LHCN-M2 (cell line): ENCODE measurements around the gene FGL2. TPM values are rescaled to one million over a fixed set of nuclear protein-coding genes. Genes with fewer than 3 reads are reported as not detected.
"Not testable (repeated sequence)": the region's sequence is repeated elsewhere in the genome, so short reads cannot be mapped to it uniquely, and the experiment has no call there.

Experiments
- DNase-seq: peaks from one replicate; pipeline ENCODE4 v3.0.0-alpha.2; 2012; ENCODE audit warnings: low read depth
- total RNA-seq: library from RNA; depleted of rRNA; stranded (reverse); fragments of >200 nt; gene quantifications from 2 replicates; pipeline ENCODE4 v1.2.3, GENCODE V29; 2014

The FGL2 gene
- total RNA-seq, 1 experiment from 2014 or later = 8.1 TPM

DNA sequence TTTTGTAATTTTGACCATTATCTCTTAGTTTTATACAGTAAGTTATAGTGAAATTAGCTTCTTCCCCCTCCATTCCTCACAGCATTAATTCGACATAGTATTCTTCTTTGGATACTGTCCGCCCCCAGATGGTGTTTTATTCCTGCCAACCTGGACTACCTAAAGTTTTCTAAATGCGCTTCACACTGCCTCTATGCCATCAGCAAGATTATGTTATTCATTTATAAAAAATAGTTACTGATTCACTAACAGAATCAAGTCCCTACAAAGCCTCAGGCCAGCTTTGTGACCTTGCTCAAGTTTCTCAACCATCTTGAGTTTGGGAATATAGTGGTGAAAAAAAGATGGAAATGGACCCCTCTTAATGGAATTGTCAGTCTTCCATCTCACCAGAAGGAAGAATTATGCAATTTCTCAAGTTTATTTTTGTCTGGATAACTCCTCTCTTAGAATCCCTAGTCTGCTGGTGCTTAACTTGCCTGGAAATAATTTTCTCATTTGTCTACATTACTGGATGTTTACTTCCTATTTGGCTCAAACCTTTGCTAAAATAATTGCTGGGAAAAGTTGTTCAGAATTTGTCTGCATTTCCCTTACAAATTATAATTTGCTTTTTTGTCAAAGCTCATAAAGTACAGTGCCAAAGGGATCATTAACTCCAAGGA, 16.7 kb upstream of the FGL2 start:
- no peak for DNase-seq

DNA sequence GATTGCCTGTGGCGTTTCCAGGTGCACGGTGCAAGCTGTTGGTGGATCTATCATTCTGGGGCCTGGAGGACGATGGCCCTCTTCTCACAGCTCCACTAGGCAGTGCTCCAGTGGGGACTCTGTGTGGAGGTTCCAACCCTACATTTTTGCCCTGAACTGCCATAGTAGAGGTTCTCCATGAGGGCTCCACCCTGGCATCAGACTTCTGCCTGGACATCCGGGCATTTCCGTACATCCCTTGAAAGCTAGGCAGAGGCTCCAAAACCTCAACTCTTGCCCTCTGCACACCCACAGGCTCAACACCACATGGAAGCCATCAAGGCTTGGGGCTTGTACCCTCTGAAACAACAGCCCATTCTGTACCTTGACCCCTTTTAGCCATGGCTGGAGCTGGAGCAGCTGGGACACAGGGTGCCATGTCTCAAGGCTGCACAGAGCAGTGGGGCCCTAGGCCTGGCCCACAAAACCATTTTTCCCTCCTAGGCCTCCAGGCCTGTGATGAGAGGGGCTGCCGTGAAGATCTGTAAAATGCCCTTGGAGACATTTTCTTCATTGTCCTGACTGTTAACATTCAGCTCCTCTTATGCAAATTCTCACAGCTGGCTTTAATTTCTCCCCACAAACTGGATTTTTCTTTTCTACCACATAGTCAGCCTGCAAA, 10.0 kb upstream of the FGL2 start:
- no peak for DNase-seq

DNA sequence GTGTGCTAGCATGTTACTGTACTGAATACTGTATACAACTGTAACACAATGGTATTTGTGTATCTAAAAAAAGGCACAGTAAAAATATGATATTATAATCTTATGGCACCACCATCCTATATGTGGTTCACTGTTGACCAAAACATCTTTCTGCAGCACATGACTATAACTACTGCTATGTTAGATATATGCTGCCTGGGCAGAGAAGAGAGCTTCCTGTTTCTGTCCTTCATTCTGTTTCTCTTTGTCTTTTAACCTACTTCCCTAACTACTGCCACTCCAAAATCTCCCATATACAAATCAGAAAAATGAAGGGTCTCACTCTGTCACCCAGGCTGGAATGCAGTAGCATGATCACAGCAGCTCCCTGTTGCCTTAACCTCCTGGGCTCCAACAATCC, 8.8 kb upstream of the FGL2 start:
- no peak for DNase-seq

DNA sequence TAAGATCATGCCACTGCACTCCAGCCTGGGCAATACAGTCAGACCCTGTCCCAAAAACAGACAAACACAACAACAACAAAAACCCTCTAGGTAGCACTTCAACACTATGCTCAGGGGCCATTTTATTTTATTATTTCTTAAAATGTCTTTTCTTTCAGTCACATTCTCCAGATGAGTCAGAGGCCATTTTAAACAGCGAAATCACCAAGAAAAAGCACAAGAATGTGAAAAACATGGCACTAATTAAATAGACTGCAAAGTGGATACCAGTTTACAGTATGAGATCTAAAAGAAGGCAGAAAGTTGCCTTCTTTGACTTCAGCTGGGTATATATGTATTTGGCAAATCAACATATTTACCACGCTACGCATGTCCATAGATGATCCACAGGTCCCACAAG, 6.1 kb upstream of the FGL2 start:
- no peak for DNase-seq

DNA sequence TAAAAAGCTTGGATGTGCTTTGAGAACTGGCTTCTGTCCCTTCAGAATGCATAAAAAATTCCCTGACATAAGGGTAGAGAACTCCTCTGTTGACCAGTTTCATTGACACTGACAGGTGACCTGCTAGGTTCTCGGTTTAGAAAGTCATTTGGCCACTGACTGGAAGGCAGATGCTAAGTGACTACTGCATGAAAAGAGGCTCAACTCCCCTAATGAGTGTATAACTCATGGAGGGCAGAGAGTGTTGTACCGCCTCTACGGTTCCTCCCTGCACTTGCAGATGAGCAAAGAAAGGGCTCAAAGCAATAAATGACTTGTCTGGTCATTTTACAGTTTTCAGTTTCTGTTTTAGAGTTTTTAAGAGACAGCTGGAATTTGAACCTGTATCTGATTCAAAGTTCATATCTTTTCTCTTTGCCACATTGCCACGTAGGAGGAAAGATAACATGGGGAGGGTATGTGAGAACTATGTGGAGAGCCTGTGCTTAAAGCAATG, 2.9 kb upstream of the FGL2 start:
- peak; percentile 70 for DNase-seq

DNA sequence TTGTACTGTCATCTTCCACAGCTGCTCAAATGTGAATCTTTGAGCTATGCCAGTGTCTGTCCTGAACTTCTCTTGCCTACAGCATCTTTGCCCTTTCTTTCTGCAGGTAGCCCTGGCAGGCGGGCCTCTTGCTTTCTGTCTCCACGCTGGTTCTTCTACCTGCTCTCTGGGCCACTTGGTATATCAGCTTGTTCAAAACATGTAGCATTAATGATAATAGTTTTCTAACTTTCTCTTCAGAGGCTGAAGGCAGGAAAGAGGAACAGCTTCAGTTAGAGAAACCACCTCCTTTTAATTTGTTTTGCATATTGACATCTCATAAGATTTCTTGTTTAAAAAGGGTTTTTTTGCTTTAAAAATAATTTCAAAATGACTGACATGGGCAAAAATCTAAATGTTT, 923 bp upstream of the FGL2 start:
- DNase-seq = no peak

DNA sequence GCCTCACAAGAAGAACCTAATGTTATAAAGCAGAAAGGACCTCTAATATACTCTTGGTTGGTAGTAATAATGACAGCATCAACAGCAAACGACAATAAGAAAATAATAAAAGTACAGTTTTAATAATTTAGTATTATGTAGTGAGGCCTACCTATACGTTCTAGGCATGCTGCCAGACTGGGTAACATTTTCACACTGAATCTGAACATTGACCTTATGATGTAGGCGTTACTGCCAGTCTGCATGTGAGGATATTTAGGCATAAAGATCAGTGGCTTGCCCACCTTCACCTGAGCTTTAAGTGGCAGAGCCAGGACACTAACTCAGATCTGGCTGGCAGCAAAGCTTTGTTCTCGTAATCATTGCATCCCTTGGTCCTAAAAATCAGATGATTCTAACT, 2.5 kb downstream of the FGL2 start:
- DNase-seq = no peak

DNA sequence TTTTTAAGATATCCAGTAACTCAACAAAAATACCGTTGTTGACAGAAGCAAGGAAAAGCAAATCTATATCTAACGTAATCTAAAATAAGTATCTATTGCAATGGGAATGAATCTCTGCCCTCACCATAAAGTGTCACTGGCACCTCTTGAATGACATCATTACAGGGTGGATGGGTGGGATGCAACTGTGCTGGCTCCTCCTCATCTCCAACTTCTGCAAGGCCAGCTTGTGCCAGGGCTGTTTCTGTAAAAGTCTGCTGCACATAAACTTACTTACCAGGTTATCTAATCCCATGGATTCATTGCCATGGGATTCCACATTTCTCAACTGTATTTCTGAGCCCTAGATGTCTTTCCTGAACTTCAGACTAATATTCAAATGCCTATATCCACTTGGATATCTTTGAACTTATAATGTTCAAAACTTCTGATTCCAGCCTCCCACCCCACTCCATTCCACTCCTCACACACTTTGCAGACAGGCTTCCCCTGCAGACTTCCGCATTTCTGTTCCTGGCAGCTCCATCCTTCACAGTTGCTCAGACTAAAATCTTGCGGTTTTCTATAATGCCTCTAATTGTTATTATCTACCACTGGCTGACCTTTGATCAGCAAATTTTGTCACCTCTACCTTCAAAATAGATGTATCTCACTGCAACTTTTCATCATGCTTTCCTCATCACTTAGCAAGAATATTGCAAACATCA, 10.7 kb downstream of the FGL2 start:
- DNase-seq = no peak

DNA sequence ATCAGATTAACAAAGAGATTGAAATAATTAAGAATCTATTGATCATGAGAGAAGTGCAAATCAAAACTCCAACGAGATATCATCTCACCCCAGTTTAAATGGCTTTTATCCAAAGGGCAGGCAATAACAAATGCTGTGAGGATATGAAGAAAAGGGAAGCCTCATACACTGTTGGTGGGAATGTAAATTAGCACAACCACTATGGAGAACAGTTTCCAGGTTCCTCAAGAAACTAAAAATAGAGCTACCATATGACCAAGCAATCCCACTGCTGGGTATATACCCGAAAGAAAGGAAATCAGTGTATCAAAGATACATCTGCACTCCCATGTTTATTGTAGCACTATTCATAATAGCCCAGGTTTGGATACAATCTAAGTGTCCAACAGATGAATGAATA, 13.8 kb downstream of the FGL2 start:
- no peak for DNase-seq

DNA sequence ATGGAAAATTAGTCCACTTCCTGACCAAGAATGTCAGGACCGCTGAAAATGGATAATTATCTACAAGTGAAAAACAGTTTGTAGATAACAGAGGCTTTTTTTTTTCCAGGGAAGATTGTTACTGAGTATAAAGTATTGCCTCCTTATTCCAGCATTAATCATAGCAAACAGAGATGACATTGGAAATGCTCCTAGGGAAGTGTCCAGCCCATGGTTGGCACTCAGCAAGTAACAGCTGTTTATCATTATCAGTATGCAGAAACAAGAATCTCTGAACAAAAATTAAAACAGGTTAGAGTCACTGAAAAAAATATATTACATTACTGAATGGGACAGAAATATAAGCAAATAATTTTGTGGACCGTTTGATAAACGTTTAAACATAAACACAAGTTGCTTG, 14.6 kb downstream of the FGL2 start:
- DNase-seq = no peak

DNA sequence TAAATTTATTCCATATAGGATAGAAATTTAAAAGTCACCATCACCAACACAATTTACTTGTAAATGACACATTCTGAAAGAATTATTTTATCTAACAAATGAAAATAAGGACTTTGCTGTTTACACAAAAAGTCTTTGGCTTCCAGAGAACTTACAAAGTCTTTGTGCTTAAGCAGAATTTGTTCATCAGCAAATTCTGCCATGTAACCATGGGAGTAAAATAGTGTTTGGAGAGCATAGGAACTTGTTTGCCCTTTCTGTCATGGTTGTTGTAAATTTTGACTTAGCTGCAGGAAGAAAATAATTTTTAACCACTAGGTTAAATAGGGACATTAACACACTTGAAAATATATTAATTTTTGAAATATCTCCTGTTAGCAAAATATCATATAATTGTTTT, 15.2 kb downstream of the FGL2 start:
- no peak for DNase-seq

DNA sequence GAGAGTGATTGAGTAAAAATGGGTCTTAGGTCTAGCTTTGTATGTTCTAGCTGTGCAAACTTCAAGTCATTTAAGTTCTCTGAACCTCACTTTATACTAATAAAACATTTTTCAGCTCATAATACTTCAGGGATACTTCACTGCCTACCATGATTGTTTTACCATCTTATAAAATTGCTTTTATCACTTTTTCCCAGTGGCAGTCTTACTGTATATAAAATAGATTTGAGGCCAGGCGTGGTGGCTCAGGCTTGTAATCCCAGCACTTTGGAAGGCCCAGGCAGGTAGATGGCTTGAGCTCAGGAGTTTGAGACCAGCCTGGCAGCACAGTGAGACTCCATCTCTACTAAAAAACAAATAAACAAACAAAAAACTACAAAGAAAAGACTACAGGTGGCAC, 17.4 kb downstream of the FGL2 start:
- DNase-seq = no peak

DNA sequence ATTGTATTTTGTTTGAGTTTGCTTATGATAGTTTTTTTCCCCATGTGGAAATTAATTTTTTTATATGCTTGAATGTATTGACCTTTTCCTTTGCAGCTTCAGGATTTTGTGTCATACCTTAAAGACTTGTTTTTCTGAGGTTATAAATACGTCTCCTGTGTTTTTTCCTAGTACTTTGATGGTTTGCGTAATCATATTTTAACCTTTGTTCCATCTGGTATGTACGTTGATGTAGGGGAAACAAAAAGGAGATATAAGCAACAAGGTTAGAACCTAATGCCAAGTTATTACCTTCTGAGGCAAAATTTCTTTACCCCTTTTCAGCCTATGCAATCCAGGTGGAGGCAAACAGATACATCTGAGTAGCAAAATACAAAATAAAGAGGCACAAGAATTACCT, 17.9 kb downstream of the FGL2 start:
- no peak for DNase-seq

DNA sequence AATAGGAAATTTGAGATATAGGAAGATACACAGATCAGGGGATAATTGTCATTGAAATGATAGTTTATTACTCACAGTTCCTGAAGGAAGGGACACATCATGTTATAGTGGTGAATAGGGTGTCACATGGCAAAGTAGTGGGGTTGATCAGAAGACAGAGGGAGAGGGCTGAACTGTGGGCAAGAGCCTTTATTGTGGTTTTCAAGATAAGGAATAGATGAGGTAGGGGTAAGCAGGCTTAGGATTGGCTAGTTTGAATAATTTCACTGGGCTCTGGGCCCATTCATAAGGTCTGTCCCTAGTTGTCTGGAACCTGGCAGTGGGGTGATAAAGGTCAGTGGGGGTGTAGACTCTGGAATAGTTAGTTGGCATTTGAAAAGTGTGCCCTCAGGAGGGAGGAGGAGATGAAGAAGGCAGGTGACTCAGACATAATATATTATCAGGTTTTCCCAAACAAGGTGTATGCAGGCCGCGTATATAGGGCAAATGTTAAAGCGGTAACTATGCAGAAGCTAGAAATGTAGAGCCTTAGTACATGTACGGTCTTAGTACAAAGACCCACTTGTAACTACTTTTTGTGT, 18.5 kb downstream of the FGL2 start:
- no peak for DNase-seq

DNA sequence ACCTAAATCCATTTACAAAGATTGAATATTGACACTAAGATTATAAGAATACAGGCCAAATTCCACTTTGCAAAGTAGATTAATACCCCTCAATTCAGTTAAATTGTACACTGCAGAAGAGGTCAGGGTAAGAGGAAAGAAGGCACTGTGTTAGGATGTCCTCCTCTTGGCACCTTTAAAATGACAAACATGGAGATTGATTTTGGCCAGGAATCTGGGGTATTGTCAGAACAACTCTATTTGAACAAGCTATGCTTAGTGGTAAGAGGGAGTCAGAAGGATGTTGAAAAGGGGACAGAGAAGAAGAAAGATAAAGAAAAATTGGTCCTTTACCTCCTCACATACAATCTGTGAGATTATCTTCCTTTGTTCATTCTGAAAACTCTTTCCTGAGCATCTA, 21.6 kb downstream of the FGL2 start:
- DNase-seq = not testable (repeated sequence)

DNA sequence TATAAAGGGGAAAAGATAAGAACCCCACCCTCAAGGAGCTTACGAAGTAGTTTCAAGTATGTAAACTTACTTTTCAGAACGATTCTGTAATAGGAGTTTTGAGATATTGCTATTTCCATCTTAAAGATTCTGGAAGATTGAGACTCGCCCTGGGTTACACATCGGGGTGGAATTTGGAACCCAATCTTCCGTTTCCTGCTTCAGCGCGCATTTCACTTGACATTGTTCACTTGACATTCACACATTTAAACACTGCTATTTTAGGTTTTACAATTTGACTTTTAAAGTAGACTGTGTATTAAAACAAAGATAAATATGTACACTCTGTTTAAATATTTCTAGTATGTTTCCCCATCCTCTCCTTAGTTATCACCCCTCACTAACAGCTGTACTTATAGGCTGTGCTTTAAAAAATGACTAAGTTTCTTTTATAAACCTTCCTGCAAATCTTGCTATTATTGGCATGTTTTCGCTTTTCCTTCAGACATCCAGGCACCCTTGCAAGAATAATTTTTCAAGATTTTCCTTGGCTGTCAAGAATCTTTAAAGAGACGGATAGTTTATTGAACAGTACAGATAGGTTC, 22.2 kb downstream of the FGL2 start:
- not testable (repeated sequence) for DNase-seq

DNA sequence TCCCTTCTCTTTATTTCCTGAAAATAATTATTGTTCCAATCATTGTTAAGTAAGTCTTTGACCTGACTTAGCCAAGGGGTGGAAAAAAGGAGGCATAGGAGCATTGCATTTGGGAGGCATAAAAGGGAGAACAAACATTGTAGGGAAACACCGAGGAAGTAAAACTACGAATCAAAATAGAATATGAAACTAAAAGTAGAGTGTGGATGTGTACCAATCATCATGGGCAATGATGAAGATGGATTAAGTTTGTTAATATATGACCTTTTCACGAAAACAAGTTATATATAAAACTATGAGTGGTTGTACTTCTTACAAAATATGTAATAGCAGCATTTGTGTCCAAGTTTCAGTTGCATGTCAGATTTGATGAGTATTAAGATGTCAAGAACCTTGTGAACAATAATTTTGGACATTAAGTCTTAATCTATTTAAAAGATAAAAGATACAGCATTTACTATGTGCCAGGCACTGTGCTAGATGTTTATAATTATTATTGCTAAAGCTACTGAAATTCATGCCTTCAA, 24.3 kb downstream of the FGL2 start:
- not testable (repeated sequence) for DNase-seq

DNA sequence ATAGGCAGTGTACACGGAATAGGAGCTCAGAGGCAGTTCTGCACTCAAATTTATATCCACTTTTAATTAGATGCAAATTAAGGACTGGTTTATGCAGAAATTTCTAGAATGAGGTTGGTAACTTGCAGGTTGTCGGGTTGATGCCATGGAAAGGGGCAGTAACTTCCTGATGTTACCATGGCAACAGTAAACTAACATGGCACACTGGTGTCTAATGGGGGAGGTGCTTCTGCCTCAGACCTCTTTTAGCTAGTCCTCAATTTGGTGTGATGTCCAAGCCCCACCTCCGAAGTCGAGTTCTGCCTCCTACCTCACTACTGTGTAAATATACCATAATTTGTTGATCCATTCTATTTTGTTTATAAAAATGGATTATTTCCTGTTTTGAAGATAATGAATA, 25.2 kb downstream of the FGL2 start:
- DNase-seq = not testable (repeated sequence)

DNA sequence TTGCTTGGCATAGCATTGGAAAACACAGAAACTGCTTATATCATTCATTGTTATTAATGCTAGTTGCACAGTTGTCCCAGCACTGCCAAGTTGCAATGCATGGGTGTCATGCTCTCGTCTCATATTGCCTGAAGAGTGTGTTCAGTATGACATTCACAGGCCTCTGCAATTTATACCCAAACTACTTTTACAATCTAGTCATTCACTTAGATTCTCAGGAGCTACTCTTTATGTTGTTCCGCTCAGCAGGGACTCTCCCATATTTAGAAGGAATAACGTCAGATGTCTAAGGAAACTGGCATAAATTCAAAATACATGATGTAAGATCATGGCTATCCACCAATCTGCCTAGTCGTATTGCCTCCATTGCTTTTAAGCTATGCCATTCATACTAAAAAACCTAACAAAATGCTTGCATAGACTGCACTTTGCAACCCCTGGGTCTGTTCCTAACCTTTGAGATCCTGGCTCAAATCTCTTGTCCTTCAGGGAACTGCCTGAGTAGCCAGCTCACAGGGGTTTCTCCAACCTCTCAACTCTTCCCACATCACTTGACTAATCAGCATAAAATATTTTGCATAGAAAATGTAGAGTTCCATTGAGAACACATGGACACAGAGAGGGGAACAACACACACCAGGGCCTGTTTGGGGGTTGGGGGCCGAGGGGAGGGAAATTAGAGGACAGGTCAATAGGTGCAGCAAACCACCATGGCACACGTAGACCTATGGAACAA, 27.0 kb downstream of the FGL2 start:
- DNase-seq = not testable (repeated sequence)

DNA sequence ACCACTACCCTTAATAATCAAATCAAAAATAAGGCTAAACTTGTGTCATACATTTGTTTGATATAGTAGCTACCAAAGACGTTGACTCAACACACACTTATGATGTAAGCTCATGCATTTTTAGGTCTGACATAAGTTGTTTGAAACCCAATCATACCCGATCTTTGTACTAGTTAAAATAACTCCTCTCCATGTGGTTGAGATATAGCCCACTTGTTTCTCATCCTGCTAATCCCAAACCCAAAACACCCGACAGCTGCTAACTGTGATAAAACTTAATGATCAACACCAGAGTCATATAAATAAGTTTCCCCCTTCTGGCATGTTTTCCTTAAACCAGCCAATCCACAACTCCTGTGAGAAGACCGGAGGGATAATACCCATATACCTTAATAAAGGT, 28.5 kb downstream of the FGL2 start:
- peak; percentile 58 for DNase-seq

DNA sequence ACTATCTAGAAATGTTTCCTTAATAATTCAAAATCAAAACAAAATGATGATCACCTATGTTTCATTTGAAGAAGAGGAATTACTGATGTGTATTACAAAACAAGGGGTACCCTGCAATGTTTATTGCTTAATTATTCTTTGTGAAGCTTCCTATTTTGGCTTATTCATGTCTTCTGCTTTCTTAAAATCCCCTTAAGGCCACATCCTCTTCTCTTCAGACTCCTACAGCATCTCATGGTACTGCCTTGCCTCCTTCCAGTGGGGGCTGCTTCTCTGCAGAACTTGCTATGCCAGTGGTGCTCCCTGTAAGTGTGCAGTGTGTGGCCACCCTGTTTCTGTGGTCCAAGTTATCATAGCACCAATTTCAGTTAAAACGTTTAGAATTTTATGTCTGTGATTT, 42.2 kb downstream of the FGL2 start:
- DNase-seq = peak; percentile 15
